ENCODE results near the gene ZSWIM4.

Gene ZSWIM4

GRCh38 chr19:13880059-13881043 lies 85.1 kb downstream of the ZSWIM4 start:
- peak; percentile 90 to 95 for DNase-seq

GRCh38 chr19:13881251-13881691 lies 86.0 kb downstream of the ZSWIM4 start:
- DNase-seq, result no peak
